DND-41 (cell line): ENCODE measurements around the gene TAOK2.

Source experiments
- EZH2 ChIP-seq: IDR thresholded peaks from 3 replicates; pipeline ENCODE4 v1.6.1; 2012; ENCODE audit warnings: borderline replicate concordance, low read depth, mild to moderate bottlenecking, moderate library complexity, low read length, inconsistent platforms; ENCODE audit not compliant: severe bottlenecking
- TF ChIP-seq, protein P1 (sequence below): IDR thresholded peaks from 2 replicates; pipeline ENCODE4 v1.5.1; 2012; ENCODE audit warnings: borderline replicate concordance, low read length, moderate library complexity, mild to moderate bottlenecking; ENCODE audit not compliant: poor library complexity, severe bottlenecking; ENCODE audit errors: extremely low read depth

DNA sequence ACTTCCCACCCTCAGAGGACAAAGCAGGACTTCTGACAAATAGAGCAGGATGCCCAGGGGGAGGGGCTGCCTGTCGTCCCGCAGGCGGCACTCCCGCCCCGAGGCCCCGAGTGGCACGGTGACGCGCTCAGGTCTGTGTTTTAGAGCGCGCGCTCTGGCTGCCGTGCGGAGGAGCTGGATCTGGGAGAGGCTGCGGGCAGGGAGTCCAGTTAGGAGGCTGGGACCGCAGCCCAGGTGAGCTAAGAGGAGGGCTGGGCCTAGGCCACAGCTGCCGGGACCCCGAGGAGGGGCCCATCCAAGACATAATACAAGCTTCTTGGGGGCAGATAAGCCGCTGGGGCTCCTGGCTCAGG lies 30.7 kb downstream of the TAOK2 start:
- TF ChIP-seq, protein P1, sequence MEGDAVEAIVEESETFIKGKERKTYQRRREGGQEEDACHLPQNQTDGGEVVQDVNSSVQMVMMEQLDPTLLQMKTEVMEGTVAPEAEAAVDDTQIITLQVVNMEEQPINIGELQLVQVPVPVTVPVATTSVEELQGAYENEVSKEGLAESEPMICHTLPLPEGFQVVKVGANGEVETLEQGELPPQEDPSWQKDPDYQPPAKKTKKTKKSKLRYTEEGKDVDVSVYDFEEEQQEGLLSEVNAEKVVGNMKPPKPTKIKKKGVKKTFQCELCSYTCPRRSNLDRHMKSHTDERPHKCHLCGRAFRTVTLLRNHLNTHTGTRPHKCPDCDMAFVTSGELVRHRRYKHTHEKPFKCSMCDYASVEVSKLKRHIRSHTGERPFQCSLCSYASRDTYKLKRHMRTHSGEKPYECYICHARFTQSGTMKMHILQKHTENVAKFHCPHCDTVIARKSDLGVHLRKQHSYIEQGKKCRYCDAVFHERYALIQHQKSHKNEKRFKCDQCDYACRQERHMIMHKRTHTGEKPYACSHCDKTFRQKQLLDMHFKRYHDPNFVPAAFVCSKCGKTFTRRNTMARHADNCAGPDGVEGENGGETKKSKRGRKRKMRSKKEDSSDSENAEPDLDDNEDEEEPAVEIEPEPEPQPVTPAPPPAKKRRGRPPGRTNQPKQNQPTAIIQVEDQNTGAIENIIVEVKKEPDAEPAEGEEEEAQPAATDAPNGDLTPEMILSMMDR: no peak
- TF ChIP-seq EZH2: no peak
